ENCODE results near the gene TELO2.

The TELO2 gene

DNA sequence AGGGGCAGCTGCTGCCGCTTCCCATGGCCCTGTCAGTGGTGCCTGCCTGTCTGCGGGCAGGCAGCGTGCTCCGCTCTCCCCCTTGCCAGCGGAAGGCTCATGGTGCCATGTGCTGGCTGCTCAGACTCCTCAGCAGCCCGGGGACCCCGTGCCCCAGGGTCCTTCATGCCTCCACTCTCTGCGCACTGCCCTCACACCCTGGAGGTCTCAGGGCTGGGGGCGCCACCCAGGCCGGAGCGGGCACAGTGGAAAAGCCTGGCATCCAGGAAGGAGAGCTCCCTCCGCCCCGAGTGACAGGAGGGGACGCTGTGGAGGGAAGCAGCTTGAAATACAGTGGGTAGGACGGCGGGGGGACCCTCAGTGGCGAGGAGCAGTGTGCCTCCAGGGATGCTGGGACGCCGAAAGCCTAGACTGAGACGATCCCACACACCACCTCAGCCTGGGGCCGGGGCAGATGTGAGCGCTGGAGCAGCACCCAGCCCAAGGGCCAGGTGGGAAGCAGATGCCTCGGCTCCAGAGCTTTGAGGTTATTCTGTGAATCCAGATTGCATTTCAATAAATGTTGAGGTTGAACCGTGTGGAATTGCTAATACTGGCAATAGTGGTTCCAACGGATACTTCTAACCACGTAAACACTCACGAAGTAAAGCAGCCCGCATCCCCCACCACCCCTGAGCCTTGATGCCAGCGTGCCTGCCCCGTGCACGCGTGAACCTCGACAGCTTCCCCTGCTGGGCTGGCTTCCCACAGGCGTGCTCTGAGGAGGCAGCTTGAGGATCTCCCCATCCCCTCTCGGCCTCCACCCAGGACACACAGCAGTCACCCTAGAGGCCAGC is 46.8 kb downstream of the TELO2 start:
- DNase-seq: no peak

- DNase-seq: no peak
Measured at GRCh38 chr16:1540556-1540855, 47.3 kb downstream of the TELO2 start.

DNA sequence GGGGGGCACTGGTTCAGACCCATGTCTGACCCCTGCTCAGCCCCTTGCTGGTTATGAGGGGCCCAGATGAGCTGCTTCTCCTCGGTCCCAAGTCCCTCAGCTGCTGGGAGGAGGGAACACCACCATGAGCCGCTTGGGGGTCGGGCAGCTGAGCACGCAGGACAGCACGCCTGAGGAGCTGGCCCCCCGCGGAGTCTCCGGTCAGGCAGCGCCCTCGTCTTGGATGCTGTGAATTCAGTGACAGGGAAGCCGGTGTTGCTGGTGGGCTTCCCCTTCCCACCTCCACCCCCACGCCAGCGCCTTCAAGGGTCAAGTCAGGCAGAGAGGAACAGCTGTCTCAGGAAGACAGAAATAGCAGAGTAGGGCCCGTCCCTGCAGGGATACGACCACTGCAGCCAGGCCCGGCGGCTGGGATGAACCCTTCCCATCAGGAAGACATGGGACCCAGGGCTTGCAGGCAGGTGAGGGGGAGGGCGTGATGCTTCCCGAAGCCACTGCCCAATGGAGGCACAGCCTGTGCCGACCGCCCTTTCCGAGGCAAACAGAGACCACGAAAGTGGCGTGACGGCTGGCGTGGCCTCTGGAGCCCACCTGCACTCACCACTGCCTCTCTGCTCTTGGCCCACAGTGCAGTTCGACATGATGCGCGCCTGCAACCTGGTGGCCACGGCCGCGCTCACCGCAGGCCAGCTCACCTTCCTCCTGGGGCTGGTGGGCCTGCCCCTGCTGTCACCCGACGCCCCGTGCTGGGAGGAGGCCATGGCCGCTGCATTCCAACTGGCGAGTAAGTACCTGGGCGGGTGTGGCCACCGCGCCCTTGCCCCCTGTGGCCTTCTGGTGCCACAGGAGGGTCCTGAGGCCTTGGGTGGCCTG is 48.4 kb downstream of the TELO2 start:
- no peak for DNase-seq

- no peak for DNase-seq
Measured at GRCh38 chr16:1542166-1542500, 49.0 kb downstream of the TELO2 start.

- DNase-seq: no peak
Measured at GRCh38 chr16:1542533-1542932, 49.4 kb downstream of the TELO2 start.

GRCh38 chr16:1543085-1543896 is 50.1 kb downstream of the TELO2 start:
- DNase-seq: peak; percentile 86

- DNase-seq: no peak
Measured at GRCh38 chr16:1545044-1546040, 52.2 kb downstream of the TELO2 start.

DNA sequence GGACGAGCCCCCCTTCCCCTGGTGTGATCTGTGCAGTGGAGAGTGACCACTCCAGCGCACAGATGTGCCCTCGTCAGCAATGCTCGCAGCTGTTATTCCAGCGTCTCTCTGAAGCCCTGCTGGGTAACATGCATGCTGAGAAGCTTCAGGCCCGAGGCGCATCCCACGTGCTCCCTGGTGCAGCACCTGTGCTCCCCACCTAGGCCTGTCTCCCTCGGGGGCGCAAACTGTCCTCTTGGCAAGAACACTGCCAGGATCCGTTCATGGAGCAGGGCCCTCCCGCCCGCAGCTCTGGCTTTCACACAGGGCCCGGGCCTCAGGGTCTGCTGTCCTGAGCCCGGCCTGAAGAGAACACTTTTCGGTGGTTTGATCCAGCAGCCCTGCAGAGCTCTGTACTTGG is 53.3 kb downstream of the TELO2 start:
- DNase-seq: no peak

GRCh38 chr16:1548233-1548632 is 55.1 kb downstream of the TELO2 start:
- DNase-seq: no peak

- DNase-seq: no peak
Measured at GRCh38 chr16:1548727-1549126, 55.6 kb downstream of the TELO2 start.

- DNase-seq: no peak
Measured at GRCh38 chr16:1550069-1550468, 56.9 kb downstream of the TELO2 start.

GRCh38 chr16:1550696-1551095 is 57.5 kb downstream of the TELO2 start:
- DNase-seq: no peak

DNA sequence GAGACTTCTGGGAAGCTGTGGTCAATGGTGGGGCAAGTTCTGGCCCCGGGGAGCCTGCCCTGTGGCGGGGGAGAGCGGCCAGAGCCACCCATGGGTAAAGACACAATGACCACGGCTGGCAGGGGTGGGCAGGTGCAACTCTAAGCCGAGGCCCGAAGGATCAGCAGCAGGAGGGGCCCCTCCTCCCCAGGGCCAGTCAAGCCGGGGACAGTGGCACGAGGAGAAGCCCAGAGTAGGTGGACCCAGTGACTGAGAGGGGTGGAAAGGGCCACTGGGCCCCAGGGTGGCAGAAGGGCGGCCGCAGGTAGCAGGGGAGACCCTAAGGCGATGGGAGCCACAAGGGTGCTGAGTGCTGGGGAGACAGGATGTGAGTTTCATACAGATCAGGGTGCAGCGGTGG is 58.0 kb downstream of the TELO2 start:
- DNase-seq: no peak

DNA sequence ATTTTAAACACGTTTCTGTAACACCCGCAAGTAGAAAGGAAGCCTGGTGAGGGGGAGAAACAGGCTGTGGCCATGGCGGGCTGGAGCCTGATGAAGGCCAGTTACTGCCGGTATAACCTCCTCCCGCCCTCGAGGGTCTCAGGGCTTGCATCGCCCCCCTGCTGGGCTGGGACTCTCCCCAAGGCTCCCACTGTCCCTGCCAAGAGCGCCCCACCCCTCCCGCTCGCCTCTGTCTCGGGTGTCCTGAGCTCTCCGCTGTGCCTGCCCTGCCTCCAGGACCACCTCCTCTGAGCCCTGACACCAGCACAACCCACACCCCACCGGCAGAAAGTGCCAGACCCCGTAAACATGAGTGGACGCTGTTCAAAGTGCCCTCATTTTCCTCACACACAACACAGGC is 59.0 kb downstream of the TELO2 start:
- DNase-seq: no peak

- DNase-seq: no peak
Measured at GRCh38 chr16:1553946-1554825, 61.0 kb downstream of the TELO2 start.

DNA sequence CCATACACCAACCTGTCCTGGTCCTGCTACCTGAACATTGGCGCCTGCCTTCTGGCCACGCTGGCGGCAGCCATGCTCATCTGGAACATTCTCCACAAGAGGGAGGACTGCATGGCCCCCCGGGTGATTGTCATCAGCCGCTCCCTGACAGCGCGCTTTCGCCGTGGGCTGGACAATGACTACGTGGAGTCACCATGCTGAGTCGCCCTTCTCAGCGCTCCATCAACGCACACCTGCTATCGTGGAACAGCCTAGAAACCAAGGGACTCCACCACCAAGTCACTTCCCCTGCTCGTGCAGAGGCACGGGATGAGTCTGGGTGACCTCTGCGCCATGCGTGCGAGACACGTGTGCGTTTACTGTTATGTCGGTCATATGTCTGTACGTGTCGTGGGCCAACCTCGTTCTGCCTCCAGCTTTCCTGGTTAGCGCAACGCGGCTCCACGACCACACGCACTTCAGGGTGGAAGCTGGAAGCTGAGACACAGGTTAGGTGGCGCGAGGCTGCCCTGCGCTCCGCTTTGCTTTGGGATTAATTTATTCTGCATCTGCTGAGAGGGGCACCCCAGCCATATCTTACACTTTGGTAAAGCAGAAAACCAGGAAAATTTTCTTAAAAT is 61.8 kb downstream of the TELO2 start:
- DNase-seq: no peak

GRCh38 chr16:1556254-1556653 is 63.1 kb downstream of the TELO2 start:
- DNase-seq: no peak

GRCh38 chr16:1557074-1557473 is 63.9 kb downstream of the TELO2 start:
- no peak for DNase-seq

- no peak for DNase-seq
Measured at GRCh38 chr16:1557576-1557975, 64.4 kb downstream of the TELO2 start.

DNA sequence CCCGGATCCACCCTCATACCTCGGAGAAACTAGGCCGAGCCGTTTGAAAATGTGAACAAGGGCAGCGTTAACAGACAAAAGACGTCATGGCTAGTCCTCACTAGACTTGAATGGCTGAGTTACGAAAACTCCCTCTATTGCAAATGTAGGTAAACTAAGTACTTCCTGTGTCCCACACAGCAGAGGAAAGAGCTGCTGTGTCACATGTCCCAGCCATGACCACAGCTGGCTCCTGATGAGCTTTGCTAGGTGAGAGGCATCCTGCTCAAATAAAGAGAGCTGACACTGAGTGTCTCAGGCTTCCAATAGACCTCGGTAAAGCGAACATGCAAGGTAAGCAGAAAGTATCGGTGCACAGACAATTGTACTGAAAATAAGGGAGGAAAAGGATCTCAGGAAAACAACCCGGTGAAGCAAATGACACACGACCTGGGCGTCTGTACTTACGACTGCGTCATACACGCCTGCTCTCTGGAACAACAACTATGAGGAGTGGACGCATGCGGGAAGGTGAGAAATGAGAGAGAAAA is 66.4 kb downstream of the TELO2 start:
- DNase-seq: no peak
